ENCODE results near the gene FN1. TPM values are rescaled to one million over a fixed set of nuclear protein-coding genes. Genes with fewer than 3 reads are reported as not detected.

The FN1 gene
- total and polyA plus RNA-seq, 2 of the 8 experiments (the other 6 are each of a cell fraction or from before 2014, with no cell fraction given): 42.9 to 109 TPM

- TF ChIP-seq TEAD4 (IDR thresholded peaks at IDR 0.05; ENCODE audit: low read depth, low read length) (no peak), SIX5 (IDR thresholded peaks at IDR 0.05; ENCODE audit: low read depth, low read length) (no peak), KDM4A (IDR thresholded peaks at IDR 0.05; ENCODE audit: low read depth, low read length, severe bottlenecking) (no peak), CHD7 (IDR thresholded peaks at IDR 0.05; ENCODE audit: insufficient replicate concordance, low read length) (no peak), PHF8 (conservative IDR thresholded peaks at IDR 0.05; ENCODE audit: low read depth, low read length) (no peak)
These were observed 70.6 kb downstream of the FN1 start (continued) for GRCh38 chr2:215365184-215365658.
